Endothelial cell of umbilical vein (primary cell): ENCODE data around the gene ITPR1.

ENCODE experiments used
- CTCF ChIP-seq, 2 donors: IDR thresholded peaks; 1 replicate in 1 of 2; 2 replicates in 1 of 2; pipeline ENCODE4 v1.5.1; 2011; ENCODE audit warnings: low read length in 2 of 2, mild to moderate bottlenecking in 2 of 2, moderate library complexity in 2 of 2, control low read depth in 1 of 2, inconsistent platforms in 1 of 2, low read depth in 1 of 2; ENCODE audit not compliant: insufficient read depth in 1 of 2; ENCODE audit errors: extremely low read depth in 1 of 2
- JUN ChIP-seq: IDR thresholded peaks from 2 replicates; pipeline ENCODE4 v1.6.1; 2011; ENCODE audit warnings: borderline replicate concordance, low read depth; ENCODE audit not compliant: insufficient read length, insufficient read depth

DNA sequence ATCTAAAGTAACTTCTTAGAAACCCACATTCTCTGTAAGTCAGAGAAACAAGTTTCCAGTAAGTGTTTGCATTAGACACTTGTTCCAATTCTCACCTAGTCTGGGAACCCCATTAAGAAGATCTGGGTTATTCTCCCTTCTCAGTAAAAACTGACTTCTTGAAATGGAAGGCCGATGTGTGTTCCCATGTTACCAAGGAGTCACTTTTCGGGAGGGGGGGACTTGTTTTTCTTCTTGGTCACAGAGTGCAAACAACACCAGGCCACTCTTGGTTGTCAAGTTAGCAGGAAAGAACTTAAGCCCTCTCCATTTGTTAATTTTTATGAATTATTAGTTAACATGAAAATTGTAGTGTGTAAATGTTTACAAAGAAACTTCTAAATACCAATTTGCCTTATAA, 55.6 kb downstream of the ITPR1 start:
- TF ChIP-seq JUN (no peak), CTCF (IDR thresholded peaks at IDR 0.05; ENCODE audit: extremely low read depth in 1 of 2, insufficient read depth in 1 of 2, low read depth in 1 of 2, low read length in 2 of 2) (no peak)
